ENCODE data around the gene INTS3. TPM values are rescaled to one million over a fixed set of nuclear protein-coding genes. Genes with fewer than 3 reads are reported as not detected.

The INTS3 gene
- total and polyA plus RNA-seq, 9 of the 15 experiments (the other 6 are each of a cell fraction or from before 2014, with no cell fraction given) = 6.3 to 24.1 (median 14.3) TPM

DNA sequence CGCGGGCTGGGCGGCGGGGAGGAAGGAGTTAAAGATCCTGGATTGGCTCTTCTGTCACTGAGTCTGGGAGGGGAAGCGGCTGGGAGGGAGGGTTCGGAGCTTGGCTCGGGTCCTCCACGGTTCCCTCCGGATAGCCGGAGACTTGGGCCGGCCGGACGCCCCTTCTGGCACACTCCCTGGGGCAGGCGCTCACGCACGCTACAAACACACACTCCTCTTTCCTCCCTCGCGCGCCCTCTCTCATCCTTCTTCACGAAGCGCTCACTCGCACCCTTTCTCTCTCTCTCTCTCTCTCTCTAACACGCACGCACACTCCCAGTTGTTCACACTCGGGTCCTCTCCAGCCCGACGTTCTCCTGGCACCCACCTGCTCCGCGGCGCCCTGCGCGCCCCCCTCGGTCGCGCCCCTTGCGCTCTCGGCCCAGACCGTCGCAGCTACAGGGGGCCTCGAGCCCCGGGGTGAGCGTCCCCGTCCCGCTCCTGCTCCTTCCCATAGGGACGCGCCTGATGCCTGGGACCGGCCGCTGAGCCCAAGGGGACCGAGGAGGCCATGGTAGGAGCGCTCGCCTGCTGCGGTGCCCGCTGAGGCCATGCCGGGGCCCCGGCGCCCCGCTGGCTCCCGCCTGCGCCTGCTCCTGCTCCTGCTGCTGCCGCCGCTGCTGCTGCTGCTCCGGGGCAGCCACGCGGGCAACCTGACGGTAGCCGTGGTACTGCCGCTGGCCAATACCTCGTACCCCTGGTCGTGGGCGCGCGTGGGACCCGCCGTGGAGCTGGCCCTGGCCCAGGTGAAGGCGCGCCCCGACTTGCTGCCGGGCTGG is 49.1 kb upstream of the INTS3 start, which contains the start of gene NPR1 (continued):
- TF ChIP-seq L3MBTL2 (IDR thresholded peaks at IDR 0.05) (peak; percentile 18; the same call in 1 of the 2 replicates), CXXC5 (CRISPR knock-in tag; IDR thresholded peaks at IDR 0.05) (0 out of 2 replicates have a peak, but pooled peaks have one; percentile 14), ZBTB7A (IDR thresholded peaks at IDR 0.05; ENCODE audit: borderline replicate concordance, control insufficient read depth, low read depth, low read length) (0 out of 2 replicates have a peak, but pooled peaks have one; percentile 3), ZNF436 (CRISPR knock-in tag; IDR thresholded peaks at IDR 0.05) (no peak)
- TF ChIP-seq, protein P1, sequence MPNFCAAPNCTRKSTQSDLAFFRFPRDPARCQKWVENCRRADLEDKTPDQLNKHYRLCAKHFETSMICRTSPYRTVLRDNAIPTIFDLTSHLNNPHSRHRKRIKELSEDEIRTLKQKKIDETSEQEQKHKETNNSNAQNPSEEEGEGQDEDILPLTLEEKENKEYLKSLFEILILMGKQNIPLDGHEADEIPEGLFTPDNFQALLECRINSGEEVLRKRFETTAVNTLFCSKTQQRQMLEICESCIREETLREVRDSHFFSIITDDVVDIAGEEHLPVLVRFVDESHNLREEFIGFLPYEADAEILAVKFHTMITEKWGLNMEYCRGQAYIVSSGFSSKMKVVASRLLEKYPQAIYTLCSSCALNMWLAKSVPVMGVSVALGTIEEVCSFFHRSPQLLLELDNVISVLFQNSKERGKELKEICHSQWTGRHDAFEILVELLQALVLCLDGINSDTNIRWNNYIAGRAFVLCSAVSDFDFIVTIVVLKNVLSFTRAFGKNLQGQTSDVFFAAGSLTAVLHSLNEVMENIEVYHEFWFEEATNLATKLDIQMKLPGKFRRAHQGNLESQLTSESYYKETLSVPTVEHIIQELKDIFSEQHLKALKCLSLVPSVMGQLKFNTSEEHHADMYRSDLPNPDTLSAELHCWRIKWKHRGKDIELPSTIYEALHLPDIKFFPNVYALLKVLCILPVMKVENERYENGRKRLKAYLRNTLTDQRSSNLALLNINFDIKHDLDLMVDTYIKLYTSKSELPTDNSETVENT (CRISPR knock-in tag; IDR thresholded peaks at IDR 0.05) = no peak
- TF ChIP-seq, protein P2, sequence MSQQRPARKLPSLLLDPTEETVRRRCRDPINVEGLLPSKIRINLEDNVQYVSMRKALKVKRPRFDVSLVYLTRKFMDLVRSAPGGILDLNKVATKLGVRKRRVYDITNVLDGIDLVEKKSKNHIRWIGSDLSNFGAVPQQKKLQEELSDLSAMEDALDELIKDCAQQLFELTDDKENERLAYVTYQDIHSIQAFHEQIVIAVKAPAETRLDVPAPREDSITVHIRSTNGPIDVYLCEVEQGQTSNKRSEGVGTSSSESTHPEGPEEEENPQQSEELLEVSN (IDR thresholded peaks at IDR 0.05; ENCODE audit: borderline replicate concordance in 1 of 2, extremely low read depth in 1 of 2, insufficient read depth in 1 of 2, insufficient read length in 1 of 2, low read depth in 1 of 2, low read length in 1 of 2, poor library complexity in 1 of 2, severe bottlenecking in 1 of 2) = peak in 1 of 2 experiments; percentile 58

Data from K562 (cell line).